B cell (primary cell): ENCODE measurements around the gene KRTAP1-4.

Experiments used
- EZH2 ChIP-seq: IDR thresholded peaks from 2 replicates; pipeline ENCODE4 v1.6.1; 2012; ENCODE audit warnings: borderline replicate concordance, low read depth, mild to moderate bottlenecking, moderate library complexity, low read length; ENCODE audit not compliant: insufficient read depth, poor library complexity, severe bottlenecking
- TF ChIP-seq, protein P1 (sequence below): fragments of 200-600 bp; IDR thresholded peaks from one replicate; pipeline ENCODE4 v1.8.0; 2022; ENCODE audit warnings: antibody characterized with exemption, mild to moderate bottlenecking

DNA sequence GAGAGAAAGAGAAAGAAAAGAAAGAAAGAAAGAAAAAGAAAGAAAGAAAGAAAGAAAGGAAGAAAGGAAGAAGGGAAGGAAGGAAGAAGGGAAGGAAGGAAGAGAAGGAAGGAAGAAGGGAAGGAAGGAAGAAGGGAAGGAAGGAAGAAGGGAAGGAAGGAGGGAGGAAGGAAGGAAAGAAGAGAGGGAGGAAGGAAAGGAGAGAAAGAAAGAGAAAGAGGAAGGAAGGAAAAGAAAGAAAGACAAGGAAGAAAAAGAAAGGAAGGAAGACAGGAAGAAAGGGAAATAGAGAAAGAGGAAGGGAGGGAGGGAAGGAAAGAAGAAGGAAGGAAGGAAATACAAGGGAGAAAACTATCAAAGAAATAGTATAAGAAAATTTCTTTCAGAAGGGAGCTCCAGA is 46.8 kb upstream of the KRTAP1-4 start:
- TF ChIP-seq, protein P1, sequence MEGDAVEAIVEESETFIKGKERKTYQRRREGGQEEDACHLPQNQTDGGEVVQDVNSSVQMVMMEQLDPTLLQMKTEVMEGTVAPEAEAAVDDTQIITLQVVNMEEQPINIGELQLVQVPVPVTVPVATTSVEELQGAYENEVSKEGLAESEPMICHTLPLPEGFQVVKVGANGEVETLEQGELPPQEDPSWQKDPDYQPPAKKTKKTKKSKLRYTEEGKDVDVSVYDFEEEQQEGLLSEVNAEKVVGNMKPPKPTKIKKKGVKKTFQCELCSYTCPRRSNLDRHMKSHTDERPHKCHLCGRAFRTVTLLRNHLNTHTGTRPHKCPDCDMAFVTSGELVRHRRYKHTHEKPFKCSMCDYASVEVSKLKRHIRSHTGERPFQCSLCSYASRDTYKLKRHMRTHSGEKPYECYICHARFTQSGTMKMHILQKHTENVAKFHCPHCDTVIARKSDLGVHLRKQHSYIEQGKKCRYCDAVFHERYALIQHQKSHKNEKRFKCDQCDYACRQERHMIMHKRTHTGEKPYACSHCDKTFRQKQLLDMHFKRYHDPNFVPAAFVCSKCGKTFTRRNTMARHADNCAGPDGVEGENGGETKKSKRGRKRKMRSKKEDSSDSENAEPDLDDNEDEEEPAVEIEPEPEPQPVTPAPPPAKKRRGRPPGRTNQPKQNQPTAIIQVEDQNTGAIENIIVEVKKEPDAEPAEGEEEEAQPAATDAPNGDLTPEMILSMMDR = no peak
- no peak for TF ChIP-seq EZH2
